ENCODE results near the gene CACNA1G.
A peak's percentile ranks its signal among the peaks of the same experiment; 100 is the strongest.

The CACNA1G gene

GRCh38 chr17:50534222-50534978 lies 26.1 kb upstream of the CACNA1G start:
- DNase-seq = peak; percentile 80

- DNase-seq = no peak
These were observed 25.6 kb upstream of the CACNA1G start for GRCh38 chr17:50534979-50535326.

DNA sequence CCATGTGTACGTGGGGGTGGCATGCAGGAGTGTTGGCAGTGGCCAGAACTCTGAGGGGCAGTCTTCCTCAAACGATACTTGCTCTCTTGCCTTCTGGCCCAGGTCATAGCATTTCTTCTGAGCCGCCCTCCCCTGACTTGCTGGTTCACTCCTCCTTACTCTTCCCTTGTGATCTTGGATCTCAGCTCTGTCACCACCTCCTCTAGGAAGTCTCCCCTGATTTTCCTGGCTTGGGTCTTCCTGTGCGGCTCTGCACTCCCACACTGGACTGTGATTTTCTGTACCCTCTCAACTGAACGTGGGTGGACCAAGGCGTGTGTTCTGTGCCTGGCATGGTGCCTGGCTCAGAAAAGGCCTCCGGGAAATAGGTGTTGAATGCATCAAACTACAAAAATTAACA lies 25.1 kb upstream of the CACNA1G start:
- no peak for DNase-seq

DNA sequence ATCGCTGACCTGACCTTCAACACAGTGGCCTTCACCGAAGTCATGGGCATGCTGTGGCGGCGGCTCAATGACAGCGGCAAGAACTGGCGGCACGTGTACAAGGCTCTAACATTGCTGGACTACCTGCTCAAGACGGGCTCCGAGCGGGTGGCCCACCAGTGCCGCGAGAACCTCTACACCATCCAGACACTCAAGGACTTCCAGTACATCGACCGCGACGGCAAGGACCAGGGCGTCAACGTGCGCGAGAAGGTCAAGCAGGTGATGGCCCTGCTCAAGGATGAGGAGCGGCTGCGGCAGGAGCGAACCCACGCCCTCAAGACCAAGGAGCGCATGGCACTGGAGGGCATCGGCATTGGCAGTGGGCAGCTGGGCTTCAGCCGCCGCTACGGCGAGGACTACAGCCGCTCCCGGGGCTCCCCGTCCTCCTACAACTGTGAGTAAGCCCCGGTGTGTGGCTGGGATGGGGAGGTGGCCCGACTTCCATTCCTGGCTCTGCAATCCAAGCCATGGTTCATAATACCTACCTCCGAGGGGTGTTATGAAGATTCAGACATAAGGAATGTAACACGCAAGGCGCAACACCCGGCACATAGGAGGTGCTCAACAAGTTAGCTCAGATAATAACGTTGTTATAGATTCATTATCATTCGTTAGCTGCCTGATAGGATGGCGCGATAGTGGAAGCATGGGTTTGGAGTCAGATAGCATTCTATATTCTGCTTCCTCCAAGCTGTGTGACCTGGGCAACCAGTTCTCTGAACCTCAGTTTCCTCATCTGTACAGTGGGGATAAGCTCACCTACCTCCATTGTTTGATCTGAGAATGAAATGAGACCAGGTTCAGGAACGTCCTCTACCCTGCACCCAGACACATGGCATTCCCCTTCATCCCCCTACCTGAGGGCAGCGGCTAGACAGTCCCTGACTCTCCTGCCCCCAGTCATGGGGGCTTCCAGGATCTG lies 23.6 kb upstream of the CACNA1G start:
- no peak for DNase-seq

- DNase-seq = no peak
These were observed 22.6 kb upstream of the CACNA1G start for GRCh38 chr17:50537721-50538548.

DNA sequence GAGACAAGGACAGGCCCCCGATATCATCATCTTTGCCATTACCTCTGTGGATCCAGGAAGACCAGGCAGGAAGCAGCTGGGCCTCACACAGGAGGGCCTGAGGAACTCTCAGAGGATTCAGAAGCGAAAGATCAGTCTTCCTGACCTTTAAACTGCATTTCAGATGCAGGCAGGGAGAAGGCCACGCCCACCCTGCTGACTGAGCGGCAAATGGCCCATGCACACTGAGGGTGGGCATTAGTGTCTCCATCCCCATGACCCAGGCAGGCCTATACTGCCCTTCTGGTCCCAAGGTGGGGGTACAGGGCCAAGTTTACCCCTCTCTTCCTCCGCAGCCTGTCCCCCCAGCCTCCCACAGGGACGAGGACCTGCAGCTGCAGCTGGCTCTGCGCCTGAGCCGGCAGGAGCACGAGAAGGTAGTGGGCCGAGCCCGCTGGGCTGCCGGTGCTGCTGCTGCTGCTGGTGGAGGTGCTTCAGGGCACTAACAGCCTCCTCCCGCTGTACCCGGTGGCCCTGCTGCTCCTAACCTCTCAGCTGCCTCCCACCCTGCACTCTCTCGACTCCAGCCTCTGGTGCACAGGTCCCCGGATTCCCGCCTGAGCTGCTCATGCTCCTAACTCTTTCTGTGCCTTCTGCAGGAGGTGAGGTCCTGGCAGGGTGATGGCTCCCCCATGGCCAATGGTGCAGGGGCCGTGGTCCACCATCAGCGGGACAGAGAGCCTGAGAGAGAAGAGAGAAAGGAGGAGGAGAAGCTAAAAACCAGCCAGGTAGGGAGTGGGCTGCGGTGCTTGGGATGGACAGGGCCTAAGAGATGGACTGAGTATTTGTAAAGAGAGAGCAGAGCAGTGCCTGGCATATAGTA lies 21.7 kb upstream of the CACNA1G start:
- DNase-seq = no peak

DNA sequence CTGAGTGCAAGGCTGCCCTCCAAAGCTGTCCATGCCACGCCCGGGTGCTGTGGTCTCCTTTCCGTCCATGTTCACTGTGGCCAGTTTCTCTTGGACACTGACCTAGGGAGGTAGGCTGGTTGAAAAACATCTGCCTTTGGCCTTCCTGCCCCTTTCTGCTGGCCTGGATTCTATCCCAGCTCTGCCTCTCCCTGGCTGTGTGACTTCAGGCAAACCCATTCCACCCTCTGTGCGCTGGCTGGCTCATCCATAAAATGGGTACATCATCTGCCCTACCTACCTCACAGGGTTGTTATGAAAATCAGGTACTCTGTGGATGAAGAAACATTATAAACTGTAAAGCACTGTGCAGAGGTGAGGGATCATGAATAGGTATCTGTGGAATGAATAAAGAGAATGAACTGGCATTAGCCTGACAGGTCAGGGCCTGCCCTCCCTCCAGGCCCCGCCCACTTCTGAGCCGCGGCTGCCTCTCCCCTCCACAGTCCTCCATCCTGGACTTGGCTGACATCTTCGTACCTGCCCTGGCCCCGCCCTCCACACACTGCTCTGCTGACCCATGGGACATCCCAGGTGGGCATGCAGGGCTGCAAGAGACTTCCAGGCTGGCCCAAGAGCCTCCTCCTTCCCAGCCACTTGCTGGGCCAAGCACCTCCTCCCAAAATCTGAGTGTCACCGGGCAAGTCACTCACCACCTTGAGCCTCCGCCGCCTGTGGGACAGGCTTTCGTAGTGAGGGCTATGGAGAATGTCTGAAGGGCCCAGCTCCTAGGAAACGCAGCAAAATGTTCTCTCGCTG lies 20.6 kb upstream of the CACNA1G start:
- no peak for DNase-seq

- no peak for DNase-seq
These were observed 19.7 kb upstream of the CACNA1G start for GRCh38 chr17:50540560-50541401.

- no peak for DNase-seq
These were observed 19.2 kb upstream of the CACNA1G start for GRCh38 chr17:50541402-50541715.

DNA sequence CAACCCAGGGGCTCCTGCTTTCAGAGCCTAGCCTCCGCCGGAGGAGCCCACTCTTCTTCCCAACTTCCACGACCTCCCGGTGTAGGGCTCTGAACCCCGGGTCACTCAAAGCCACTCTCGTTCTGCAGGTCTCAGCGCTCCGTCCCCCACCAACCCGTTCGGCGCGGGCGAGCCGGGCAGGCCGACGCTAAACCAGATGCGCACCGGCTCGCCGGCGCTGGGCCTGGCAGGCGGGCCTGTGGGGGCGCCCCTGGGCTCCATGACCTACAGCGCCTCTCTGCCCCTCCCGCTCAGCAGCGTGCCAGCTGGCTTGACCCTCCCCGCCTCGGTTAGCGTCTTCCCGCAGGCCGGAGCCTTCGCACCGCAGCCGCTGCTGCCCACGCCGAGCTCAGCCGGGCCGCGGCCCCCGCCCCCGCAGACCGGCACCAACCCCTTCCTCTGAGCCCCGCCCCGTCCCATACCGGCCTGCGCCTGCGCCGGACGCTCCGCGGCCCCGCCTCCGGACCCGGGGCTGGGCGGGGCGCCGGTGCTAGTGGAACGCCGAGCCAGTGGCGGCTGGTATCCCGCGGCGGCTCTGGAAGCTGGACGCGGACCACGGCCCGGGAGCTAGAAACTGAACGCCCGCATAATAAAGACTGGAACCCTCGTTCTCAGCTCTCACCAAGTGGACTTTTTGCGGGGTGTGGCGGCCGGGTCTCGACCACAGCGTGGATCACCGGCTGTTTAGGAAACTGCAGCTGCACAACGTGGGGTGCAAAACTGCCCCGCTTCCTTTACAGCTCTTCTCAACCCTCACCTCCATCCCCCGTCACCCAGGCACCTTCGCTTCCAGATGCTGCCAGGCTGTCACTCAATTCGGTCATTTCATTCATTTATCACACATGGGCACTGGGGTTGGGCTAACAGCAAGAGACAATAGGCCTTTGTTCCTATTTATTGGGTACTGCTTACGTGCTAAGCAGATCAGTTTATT lies 18.5 kb upstream of the CACNA1G start:
- peak; percentile 76 for DNase-seq

GRCh38 chr17:50542795-50543774 lies 17.4 kb upstream of the CACNA1G start:
- no peak for DNase-seq

- no peak for DNase-seq
These were observed 16.0 kb upstream of the CACNA1G start for GRCh38 chr17:50544516-50544915.

- no peak for DNase-seq
These were observed 15.2 kb upstream of the CACNA1G start for GRCh38 chr17:50545311-50545710.

GRCh38 chr17:50546701-50547034 lies 13.8 kb upstream of the CACNA1G start:
- no peak for DNase-seq

DNA sequence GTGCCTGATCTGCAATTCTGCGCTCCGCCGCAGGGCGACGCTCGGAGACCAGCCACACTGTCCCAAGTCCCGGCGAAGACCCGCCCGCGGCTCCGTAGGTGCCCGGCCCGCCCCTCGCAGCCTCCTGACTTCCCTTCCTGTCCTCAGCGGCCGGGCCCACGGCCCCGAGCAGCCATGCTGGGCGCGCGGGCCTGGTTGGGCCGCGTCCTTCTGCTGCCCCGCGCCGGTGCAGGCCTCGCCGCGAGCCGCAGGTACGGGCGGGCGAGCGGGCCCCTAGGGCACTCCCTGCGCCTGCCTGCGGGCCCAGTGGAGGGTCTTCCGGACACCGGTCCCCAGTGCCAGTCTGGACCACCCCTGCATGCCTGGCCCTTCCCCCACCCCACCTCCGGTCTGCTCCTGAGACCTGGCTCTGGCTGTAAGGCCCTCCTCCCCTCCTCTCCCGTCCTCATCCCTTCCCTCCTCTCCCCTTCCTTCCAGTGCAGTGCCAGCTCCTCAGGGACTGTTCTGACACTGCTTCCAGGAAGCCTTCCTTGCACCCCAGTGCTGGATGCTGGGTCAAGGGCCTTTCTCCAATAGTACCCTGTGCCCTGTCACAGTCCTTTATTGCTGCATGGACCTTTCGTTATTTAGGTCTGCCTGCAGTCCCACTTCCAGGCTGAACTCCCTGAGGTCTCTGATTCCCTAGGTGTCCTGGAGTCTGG lies 13.3 kb upstream of the CACNA1G start, which contains the start of gene SPATA20:
Gene SPATA20 (plus strand): TSS at position 140 of the 701 bp plus-strand sequence. CDS start 35 bp downstream, at position 175.
- peak; percentile 90 for DNase-seq

DNA sequence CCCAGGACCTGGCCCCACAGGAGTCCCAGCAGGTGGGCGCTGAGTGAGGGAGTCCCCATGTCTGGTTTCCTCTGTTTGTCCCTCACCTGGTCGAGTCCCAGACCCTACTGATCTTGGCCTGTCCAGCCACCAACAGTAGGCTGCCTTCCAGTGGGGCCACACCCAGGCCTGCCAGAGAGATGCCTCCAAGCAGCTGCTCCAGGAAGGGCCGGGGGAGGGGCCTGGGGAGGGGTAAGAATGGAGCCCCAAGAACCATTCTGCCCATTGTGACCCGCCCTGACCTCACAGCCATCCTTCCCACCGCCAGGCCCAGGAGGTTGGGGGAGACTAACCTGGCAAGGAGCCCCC lies 12.8 kb upstream of the CACNA1G start:
- peak; percentile 46 for DNase-seq

- no peak for DNase-seq
These were observed 11.7 kb upstream of the CACNA1G start for GRCh38 chr17:50548831-50549230.
